Measurements from ENCODE around the gene VKORC1L1. TPM values are rescaled to one million over a fixed set of nuclear protein-coding genes. Genes with fewer than 3 reads are reported as not detected.
"Not testable (repeated sequence)": the region's sequence is repeated elsewhere in the genome, so short reads cannot be mapped to it uniquely, and the experiment has no call there.

The VKORC1L1 gene
- total RNA-seq, 2 donors from 2014 or later = 29.8 to 32.1 TPM

DNA sequence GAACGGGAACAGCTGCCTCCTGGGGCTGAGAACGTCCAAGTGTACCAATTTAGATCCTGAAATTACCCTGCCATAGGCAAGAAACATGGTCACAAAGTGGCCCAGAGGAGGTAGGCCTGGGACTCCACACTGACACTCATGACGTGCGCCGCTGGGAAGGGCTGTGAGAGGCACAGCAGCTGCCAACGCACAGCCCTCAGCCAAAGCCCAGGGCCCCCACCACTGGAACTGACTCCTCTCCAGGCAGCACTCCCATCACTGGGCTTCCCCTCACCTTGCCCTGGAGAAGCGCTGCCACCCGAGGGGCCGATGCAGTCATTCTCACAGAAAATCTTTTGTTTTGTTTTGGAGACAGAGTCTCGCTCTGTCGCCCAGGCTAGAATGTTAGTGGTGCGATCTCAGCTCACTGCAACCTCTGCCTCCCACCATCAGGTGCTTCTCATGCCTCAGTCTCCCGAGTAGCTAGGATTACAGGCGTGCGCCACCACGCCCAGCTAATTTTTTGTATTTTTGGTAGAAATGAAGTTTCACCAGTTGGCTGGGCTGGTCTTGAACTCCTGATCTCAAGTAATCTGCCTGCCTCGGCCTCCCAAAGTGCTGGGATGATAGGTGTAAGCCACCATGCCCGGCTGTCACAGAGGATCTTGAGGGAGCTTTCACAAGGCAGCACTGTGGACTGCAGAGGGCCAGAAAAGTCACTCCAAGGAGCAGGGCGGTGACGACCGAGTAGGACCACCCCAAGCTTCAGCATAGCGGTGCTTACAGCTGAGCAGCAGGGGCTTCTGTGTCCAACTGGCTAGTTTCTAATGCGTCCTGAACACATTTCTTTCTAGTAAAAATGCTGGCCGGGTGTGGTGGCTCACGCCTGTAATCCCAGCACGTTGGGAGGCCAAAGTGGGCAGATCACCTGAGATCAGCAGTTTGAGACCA, 95.6 kb downstream of the VKORC1L1 start:
- no peak for ATAC-seq
- intact Hi-C loops (cut with DNase I) = no loop called here
- no peak for DNase-seq

DNA sequence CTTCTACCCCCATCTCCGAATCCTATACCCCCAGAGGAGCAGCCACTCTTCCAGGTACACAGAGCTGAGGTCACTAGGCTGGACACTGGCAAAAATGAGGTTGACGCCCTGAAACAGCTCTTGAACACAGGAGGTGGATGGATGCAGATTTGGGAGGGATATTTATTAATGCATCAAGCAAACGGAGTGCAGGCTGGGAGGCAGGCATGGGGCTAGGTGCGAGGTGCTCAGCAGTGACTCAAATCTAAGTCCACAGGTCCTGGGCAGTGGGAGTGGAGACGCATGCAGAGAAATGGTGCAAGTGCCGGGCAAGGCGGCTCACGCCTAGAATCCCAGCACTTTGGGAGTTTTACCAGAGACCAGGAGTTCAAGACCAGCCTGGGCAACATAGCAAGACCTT, 98.1 kb downstream of the VKORC1L1 start:
- ATAC-seq (no peak), DNase-seq (no peak)
- intact Hi-C loops (cut with DNase I) = no loop called here

DNA sequence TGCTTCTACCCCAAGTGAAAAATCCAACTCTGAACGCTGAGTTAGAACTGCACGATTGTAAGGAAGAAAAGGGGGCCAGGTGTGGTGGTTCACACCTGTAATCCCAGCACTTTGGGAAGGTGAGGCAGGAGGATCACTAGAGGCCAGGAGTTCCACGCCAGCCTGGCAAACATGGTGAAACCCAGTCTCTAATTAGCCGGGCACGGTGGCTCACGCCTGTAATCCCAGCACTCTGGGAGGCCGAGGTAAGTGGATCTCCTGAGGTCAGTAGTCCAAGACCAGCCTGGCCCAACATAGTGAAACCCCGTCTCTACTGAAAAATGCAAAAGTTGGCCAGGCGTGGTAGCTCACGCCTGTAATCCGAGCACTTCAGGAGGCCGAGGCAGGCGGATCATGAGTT, 100.1 kb downstream of the VKORC1L1 start:
- intact Hi-C loops (cut with DNase I) = no loop called here
- no peak for ATAC-seq
- DNase-seq = no peak

DNA sequence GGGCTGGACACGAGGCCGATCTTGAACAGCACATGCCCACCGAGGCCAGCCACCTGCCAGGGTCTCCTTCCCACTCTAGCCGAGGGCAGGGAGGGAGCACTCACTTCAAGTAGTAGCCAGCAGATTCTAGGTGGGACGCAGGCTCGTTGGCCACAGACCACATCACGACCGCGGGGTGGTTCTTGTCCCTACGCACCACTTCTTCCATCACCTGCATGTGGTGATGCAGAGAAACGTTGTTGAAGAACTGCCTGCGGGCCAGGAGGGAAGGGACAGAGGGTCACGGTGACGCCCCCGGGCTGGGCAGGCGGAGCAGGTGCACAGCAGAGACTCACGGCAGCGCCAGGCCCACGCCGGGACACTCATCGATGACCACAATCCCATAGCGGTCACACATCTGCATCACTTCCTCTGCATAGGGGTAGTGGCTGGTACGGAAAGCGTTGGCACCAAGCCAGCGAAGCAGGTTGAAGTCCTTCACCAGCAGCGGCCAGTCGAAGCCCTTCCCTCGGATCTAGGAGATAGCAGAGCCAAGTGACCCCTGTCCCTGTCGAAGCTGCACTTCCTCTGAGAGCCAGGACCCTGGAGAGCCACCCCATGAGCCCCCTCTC, 101.4 kb downstream of the VKORC1L1 start:
- no peak for DNase-seq
- intact Hi-C loops (cut with DNase I) = no loop called here
- no peak for ATAC-seq

DNA sequence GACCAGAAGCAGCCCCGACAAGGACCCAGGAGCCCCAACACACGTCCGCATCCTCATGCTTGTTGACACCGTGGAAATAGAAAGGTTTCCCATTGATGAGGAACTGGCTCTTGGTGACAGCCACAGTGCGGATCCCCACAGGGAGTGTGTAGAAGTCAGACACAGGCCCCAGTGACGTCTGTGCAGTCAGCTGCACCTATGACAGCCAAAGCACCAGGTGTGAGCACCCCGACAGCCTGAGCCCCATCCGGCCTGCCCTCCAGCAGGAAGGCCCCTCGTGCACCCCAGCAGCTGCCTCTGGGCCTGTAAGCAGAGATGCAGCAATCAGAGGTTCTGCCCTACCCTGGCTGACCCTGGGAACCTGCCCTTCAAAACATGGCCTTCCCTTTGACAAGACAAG, 102.0 kb downstream of the VKORC1L1 start:
- ATAC-seq = no peak
- intact Hi-C loops (cut with DNase I) = no loop called here
- no peak for DNase-seq

DNA sequence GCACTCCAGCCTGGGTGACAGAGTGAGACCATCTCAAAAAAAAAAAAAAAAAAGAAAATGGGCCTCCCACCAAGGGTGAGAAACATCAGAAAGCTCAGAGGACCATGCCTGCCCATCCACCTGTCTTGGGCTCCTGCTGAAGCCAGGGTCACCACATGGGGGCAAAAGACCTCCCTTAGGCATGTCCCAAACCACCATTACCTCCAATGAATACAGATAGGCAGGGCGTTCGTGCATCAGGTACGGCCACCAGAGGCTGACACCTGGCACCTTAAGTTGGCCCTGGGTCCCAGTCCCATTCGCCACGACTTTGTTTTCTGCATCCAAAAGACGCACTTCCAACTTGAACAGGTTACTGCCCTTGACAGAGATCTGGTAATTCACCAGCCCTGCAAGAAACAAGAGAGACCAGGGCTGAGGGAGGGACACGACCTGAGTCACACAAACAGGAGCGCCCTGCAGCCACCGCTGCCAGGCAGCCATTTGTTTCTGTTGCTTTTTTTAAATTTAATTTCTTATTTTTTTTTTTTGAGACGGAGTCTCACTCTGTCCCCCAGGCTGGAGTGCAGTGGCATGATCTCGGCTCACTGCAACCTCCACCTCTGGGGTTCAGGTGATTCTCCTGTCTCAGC, 103.1 kb downstream of the VKORC1L1 start:
- intact Hi-C loops (cut with DNase I) = no loop called here
- no peak for DNase-seq
- no peak for ATAC-seq

DNA sequence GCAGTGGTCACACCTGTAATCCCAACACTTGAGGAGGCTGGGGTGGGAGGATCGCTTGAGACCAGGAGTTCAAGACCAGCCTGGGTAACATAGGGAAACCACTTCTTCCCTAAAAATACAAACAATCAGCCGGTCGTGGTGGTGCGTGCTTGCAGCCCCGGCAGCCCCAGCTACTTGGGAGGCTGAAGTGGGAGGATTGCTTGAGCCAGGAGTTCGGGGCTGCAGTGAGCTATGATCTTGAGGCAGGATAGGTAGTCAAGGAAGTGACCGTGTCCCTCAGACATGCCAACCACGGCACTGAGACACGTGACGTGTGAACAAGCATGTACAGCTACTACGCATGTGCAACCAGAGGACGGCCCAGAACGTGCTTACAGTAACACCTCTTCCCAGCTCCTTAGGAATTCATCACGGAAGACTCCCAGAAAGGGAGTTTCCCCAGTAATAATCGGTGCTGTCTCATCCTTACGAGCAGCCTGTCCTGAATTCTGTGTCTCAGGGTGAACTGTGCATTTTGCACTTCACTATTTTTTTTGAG, 103.9 kb downstream of the VKORC1L1 start:
- DNase-seq = no peak
- intact Hi-C loops (cut with DNase I) = no loop called here

DNA sequence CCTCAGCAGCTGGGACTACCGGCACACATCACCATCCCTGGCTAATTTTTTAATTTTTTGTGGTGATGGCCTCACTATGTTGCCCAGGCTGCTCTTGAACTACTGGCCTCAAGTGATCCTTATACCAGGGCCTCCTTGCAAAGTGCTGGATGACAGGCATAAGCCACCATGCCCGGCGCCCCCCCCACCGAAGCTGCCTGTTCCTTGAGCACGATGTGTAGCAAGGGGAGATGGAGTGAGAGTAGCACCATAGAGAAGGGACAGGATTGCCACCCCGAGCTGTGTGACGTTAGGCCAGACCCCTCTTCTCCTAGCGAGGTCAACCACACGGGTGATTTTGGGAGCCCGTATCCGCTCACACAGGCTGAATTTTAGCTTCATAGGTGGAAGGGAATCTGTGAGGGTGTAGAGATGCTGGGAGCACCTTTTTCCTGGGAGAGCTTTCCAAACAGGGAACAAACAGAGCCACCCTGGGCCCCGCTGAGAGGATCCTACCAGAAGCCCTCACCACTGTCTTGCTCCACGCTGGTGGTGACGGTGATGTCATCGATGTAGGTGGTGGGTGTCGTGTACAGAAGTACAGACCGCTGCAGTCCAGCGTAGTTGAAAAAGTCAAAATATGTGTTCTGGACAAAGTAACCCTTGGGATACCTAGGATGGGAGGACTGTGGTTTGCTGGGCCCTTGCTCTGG, 106.2 kb downstream of the VKORC1L1 start:
- DNase-seq = no peak
- no peak for ATAC-seq
- intact Hi-C loops (cut with DNase I) = no loop called here

More for the DNA sequence above, 103.9 kb downstream of the VKORC1L1 start:
- ATAC-seq = no peak

DNA sequence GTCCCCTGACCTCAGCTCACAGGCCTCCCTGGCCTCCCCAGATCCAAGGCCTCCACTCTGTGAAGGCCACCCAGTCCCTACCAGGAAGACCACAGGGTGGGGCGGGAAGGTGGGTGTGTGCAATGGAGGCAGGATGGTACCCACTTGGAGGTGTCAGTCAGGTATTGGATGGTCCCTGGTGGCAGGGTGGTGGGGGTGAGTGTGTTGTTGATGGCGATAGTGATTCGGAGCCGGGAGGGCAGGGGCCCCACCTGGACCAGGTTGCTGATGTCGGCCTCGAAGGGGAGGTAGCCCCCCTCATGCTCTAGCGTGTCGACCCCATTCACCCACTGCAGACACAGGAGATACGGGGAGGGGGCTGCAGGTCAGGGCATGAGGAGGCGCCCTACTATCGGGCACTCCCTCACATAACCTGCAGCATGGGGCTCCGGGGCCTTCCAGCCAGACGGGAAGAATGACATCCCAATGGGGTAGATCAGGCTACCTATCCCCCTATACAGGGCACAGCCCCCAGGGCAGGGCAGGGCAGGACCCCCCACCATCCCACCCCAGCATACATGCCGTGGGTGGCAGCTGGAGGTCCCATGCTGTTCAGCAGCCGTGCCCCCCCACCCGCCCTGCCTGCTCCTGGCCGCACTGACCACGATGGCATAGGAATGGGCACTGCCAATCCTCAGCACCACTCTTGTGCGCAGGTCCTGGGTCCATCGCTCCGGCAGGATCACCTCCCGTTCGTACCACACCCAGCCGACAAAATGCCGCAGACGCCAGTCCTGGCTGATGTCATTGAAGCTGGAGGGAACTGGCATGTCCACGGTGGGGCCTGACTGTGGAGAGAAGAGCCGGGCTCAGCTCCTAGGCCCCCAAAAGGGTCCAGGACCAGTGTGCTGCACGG, 107.0 kb downstream of the VKORC1L1 start:
- ATAC-seq (no peak), DNase-seq (no peak)
- intact Hi-C loops (cut with DNase I) = no loop called here

DNA sequence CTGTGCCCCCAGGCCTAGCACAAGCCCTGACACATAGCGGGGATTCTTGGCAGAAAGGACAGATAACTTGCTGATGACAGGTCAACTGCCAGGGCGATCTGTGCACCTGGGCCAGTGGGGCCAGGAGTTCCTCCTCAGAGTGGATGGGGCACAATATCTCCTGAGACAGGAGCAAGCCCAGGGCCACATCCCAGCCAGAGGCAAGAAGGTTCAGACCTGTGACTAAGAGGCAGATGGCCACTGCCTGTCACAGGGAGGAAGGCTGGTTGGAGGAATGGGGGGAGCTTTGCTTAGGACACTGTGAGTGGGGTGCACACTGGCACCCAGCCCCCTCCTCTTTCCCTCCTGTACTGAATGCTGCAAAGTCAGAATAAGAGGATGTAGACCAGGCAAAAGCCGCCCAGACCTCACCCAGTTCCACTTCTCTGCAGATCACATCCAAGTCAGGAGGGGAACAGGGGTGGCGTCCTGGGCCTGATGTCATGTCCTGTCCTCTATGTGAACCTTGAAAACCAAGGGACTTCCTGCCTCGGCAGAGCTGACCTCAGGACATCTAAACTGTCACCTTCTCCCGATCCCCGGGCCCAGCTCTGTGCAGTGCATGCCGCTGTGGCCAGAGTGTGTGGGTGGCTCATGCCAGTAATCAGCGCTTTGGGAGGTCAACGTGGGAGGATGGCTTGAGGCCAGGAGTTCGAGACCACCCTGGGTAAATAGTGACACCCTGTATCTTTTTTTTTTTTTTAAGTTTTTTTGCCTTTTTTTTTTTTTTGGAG, 107.8 kb downstream of the VKORC1L1 start:
- intact Hi-C loops (cut with DNase I) = no loop called here
- ATAC-seq (peak; percentile 15 to 52), DNase-seq (peak; percentile 69)

DNA sequence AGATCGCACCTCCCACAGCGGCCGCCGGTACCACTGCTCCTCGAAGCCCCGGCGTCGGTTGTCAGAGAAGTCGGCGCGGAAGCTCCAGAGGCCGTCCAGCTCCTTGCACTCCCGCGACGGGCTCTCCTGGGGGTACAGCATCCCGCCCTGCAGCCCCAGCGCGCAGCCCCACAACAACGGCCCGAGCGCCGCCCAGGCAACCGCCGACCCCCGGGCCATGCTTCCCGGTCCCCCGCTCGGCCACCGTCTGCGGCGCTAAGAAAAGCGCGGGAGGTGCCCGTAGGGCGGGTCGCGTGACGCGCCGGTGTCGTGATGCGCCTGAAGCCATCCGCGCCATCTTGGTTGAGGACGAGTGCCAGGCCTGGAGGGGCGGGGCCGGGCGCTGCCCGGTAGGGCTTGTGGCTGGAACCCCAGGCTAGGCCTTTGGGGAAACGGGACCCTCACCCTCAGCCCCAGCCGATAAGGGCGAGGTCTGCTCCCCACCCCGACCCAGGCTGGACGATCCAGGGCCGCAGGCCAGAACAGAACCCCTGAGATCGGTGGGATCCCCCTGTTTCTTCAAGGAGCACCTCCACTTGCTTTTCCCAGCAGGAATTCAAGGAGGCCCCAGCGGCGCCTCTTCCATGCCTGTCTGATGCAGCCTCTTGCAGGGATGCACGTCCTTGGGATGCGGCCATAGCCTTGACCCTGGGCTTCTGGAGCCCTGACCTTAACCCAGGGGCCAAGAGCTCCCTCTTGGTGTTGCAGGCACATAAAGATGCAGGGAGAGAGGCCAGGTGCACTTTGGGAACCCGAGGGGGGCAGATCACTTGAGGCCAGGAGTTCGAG, 109.3 kb downstream of the VKORC1L1 start, which contains the start of gene GUSB:
TSS of gene GUSB (minus strand) at position 249 of the 828 bp plus-strand sequence. CDS start at position 219, 30 bp downstream.
- DNase-seq (peak; percentile 94), ATAC-seq (peak; percentile 97 to 98)
- intact Hi-C loops (cut with DNase I) = no loop called here

DNA sequence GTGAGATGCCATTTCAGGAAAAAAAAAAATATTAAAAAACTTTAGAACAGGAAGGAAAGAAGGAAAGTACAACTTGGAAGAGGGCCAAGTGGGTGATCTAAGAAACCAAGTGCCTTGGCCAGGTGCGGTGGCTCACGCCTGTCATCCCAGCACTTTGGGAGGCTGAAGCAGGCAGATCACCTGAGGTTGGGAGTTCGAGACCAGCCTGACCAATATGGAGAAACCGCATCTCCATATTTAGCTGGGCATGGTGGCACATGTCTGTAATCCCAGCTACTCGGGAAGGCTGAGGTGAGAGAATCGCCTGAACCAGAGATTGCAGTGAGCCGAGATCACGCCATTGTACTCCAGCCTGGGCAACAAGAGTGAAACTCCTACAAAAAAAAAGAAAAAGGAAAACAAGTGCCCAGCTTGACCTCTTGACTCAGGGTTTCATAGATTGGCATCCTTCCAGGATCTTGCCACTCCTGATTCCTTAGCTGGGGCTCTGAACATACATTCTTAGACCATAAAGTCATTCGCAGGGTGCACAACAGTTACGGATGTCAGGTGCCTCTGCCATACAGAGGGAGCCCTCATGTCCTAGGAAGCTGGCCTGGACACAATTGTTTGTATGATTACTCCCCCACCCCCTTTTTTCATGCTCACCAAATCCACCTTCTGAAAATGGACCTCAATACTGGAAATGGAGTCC, 111.2 kb downstream of the VKORC1L1 start:
- DNase-seq (no peak), ATAC-seq (no peak)
- intact Hi-C loops (cut with DNase I) = no loop called here

DNA sequence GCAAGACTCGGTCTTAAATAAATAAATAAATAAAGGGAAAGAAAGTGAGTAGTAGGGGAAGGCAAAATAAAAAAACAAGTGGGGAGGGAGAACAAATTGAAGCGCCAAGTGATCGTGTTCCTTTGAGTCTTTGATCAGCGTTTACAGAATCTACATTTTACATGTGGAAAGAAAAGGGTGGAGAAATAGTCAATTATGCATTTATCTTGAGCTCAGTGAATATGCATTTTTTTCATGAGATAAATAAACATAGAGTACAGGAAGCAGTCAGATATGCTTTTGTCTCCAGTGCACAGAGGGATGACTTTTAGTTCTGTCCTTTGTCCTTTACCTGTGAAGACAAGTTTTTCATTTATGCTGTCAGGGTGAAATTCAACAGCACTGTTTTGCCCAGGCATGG, 115.2 kb downstream of the VKORC1L1 start:
- intact Hi-C loops (cut with DNase I) = no loop called here
- ATAC-seq (no peak), DNase-seq (no peak)

DNA sequence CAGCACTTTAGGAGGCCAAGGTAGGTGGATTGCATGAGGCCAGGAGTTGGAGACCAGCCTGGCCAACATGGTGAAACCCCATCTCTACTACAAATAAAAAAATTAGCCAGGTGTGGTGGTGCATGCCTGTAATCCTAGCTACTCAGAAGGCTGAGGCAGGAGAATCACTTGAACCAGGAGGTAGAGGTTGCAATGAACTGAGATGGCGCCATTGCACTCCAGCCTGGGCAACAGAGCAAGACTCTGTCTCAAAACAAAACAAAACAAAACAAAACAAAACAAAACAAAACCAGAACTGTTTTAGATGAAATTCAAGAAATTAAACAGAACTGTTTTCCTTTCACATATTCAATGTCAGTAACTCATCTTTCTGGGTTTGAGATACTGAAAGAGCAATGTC, 115.6 kb downstream of the VKORC1L1 start:
- intact Hi-C loops (cut with DNase I); DNase-seq; ATAC-seq: not testable (repeated sequence)

DNA sequence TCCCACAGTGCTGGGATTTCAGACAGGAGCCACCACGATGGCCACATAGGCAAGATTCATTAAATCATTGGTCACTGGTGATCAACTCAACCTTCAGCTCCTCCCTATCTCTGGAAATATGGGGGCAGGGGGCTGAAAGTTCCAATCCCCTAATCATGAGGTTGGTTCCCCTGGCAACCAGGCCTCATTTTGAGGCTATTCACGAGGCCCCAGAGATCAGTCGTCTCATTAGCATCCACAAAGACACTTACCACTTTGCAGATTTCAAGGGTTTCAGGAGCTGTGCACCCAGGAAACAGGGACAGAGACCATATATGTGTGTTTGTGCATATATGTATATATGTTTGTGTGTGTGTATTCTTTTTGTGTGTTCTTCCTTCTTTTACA, 116.8 kb downstream of the VKORC1L1 start:
- intact Hi-C loops (cut with DNase I) = no loop called here
- ATAC-seq = no peak

DNA sequence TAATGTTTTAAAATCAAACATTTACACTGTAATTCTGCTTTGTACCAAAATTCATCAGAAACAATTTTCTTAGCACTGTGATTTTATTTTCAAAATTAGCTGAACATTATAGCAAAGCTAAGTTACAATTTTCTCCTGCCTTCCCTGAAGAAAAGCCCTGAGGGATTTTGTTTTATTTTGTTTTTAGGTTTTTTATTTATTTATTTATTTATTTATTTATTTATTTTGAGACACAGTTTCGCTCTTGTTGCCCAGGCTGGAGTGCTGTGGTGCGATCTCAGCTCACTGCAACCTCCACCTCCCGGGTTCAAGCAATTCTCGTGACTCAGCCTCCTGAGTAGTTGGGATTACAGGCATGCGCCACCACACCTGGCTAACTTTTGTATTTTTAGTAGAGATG, 119.0 kb downstream of the VKORC1L1 start:
- intact Hi-C loops (cut with DNase I); ATAC-seq; DNase-seq: not testable (repeated sequence)

More for the DNA sequence above, 116.8 kb downstream of the VKORC1L1 start:
- no peak for DNase-seq

Measured in left cardiac atrium (tissue), 4 donors.